Stimulated activated CD8-positive, alpha-beta memory T cell treated with anti-CD3 and anti-CD28 coated beads, Interleukin-15, amount 100 ng/mL, for 48 hours (primary cell): ENCODE data around the gene PPP1R12A.
"Not testable (repeated sequence)": the region's sequence is repeated elsewhere in the genome, so short reads cannot be mapped to it uniquely, and the experiment has no call there.

Experiments
- DNase-seq, 2 donors: peaks; one replicate each; pipeline ENCODE4 v3.0.0-alpha.2; 2020; ENCODE audit warnings: low read depth in 2 of 2

PPP1R12A gene

DNA sequence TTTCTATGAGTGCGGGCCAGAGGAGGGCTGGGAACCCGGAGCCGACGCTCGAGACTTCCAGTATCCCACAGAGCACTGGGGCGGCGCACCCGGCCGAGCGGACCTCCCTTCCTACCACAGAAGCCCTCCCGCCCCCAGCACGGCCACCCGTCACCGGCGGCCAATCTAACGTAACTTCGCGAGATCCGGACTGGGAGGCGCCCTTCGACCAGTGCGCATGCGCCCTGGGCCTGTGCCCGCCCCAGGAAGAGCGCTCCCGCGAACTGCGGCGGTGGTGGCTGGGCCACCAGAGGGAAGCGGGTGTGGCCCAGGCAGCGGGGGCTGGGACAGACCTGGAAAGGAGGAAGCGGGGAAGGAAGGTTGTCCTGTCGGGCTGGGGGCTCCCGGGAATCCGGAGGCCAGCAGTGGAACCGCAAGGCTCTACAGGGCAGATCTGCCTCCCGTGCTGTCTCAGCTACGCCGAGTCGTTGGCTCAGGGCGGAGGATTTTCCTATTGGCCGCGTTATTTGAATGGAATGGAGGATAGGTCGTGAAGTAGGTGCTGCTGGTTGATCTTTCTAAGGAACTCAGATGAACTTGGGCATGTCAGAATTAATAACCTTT, at the start of gene PPP1R12A:
TSS of gene PPP1R12A (minus strand) at position 77 of the 603 bp plus-strand sequence. CDS start 166 bp downstream, outside the sequence.
- peak; percentile 92 to 94 for DNase-seq

DNA sequence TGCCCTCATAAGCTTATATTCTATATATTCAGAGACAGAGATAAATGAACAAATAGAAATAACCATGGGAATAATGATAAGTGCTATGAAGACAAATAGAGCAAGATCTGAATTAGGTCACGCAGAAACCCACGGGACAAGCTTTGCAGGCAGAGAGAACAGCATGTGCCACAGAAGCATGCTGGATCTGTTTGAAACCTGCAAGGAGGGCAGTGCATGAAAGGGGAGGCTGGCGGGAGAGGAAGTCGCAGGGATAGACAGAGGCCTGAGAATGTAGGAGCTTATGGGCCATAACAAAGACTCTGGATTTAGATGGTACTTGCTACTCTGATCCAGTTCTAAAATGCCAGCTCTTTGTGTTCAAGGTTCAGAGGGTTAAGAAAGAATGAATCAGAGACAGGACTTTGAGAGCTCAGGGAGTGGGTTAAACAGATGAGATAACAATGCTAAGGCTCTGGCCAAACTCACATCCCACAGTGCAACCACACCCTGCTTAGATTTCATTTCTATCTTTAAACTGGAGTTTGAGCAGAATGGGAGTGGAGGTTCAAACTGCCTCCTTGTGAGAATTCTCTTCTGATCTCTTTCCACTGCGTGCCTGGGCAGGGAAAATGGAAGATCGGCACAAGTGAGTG, 49.2 kb upstream of the PPP1R12A start:
- no peak for DNase-seq

DNA sequence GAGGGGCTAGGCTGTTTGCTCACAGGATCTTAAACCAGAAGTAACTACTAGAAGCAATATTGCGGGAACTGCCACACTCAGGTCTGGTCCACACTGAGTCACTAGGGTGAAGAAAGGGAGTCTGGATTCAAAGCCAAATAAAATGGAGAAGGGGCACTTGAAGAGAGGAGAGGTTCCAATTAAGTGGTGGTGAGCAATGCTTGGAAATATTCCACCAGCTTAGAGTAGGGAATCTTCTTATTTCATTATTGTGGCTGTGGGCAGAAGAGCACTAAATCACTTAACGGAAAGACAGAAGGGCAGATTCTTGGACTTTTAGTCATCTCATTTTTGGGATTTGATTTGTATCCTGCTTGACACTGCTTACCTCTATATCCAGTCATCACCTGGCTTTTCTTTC, 48.6 kb upstream of the PPP1R12A start:
- no peak for DNase-seq

DNA sequence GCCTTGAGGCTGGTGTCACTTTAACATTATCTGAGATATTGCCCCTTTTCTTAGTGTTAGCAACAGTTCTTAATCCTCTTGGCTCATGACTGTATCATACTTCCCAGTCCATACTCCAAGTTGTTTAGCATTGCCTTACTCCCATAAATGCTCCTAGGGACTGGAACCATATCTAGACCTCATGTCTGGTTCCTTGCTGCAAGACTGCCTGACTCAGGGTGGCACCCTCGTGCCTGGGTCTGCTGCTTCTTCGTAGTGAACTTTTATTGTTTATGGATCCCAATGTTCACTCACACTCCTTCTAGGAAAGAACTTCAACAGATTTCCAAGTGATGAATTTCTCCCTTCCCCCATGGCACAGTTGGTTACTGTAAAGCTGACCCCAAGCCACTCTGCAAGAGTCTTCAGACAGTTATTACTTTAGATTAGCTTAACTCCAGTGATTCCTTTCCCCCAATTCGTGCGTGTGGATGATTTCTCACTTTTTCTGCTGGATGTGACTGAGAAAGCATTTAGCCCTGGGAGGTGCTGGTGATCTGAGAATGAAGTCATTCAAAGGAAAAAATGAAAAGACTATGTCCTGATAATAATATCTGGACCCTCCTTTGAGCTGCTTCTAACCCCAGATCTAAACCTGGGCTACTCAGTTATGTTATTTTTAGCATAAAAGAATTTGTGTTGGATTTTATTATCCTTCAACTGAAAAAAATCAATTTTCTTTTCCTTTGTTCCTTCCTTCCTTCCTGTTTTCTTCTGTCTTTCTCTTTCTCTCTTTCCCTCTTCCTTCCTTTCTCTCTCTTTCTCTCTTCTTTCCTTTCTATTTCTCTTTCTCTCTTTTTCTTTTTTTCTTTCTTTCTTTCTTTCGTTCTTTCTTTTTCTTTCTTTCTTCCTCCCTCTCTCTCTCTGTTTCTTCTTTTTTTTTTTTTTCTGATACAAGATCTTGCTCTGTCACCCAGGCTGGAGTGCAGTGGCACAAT, 47.5 kb upstream of the PPP1R12A start:
- DNase-seq = no peak

DNA sequence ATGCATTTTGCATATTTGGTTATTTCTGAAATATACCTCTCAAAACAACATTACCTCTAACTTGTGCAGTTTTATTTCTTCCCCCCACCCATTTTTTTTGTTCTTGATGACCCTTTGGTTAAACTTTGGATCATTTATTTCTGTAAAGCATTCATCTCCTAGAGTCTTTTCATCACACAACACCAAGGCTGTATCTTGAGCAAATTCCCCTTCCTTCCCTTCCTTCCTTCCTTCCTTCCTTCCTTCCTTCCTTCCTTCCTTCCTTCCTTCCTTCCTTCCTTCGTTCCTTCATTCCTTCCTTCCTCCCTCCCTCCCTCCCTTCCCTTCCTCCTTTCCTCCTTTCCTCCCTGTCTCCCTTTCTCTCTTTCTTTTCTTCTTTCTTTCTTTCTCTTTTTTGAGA, 43.8 kb upstream of the PPP1R12A start:
- DNase-seq = no peak

DNA sequence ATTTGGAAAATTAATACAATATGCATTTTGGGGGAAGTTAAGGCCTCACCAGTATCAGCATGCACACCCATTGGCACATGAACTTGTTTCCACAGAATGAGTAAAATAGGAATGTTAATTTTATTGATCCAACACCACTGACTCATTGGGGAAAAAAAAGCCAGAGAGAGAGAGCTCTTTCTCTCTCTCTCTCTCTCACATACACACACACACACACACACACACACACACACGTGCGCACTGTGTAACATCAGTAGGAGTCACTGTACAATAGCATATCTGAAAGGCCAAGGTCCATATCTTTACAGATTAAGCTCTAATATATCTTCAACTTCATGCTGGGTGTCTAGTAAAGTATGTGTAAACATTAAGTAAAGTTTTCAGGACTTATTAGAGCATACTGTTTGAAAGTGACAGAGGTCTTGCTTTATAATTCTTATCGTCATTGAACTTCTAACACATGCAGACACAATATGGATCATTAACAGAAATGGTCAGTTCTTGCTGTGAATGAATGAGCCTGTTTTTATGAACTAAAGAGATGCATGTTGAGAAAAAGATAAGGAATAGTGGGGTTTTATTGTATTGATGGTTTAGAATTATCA, 43.1 kb upstream of the PPP1R12A start:
- DNase-seq = not testable (repeated sequence)

DNA sequence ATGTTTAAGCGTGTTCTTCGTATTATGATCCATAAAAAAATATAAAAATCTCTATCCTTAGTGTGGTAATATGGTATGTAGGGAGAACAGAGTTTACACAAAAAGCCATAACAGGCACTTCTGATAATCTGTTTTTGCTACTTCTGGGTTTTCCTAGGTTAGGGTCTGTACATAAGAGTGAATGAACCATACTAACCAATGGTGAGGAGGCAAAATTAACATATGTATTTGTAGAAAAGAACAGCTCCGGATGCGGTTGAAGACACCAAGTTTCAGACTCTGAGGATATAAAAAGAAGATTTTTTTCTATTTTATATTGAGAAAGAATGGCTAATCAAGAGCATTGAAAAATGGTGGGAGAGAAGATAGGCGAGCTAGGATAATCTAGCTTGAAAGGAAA, 40.2 kb upstream of the PPP1R12A start:
- DNase-seq = no peak

DNA sequence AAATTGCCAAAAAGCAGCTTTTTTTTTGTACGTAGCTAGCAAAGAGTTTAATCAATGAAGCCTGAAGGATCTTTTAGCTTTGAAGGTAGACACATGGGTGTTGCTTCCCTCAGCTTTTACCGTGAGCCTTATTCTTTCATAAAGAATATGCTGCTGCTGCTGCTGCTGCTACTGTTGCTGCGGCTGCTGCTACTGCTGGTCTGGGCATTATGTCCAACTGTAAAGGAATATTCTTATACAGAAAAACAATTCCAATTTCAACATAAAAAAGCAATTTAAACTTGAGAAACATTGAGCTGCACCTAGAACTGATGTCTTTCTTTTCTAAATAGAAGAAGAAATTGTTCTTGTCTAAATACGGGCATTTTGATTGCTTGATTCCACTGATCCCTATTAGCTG, 38.9 kb upstream of the PPP1R12A start:
- DNase-seq = no peak

DNA sequence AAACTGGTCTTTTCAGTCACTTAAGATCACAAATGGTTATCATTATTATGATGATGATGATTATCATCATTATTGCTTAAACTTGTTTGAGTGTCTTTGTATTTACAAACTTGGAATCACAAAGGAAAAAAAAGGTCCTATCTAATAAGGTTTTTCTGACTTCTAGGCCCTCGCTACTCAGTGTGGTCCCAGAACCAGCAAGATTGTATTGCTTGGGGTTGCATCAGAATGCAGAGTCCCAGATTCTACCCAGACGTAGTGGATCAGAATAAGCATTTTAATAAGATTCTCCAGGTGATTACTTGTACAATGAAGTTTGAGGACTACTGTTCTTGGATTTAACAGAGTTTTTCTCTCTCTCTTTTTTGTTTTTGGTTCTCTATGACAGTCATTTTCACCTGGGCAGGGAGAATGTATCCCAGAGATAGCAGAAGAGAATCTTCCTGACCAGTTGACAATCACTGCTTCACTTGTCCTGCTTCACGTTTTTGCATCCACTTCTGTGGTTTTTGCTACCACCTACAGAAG, 29.3 kb upstream of the PPP1R12A start:
- no peak for DNase-seq

DNA sequence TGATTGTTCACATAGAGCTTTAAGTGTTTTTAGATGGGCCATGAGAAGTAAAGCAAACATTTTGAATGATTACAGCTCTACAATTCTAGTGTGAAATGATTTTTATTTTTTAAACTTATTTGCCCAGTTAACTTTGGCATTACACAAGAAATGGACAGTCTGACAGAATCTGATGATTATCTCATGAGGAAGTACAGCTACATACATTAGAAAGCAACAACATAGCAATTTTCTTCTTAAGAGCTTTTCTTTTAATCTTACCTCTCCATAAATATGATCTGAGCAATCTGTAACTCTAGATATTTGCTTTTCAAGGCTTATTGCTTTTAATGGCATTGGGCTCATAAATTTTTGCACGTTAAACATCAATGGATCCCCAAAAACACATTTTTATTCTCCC, 26.5 kb upstream of the PPP1R12A start:
- DNase-seq = no peak

DNA sequence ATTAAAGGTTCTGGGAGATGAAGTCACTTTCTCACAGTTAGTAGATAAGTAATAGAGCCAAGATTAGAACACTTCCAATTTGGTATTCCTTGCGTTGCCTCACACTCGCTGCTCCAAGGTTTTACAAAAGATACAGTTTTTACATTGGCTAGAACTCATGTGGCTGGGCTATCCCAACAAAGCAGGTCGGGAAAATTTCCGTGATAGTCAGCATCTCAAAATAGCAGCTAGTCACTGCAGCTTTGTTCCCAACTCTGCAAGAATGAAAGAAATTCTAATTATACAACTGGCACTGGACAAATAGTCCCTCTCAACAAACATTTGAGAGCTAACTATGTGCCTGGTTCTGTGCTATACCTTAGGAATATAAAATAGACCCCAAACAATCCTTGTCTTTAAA, 24.6 kb upstream of the PPP1R12A start:
- no peak for DNase-seq

DNA sequence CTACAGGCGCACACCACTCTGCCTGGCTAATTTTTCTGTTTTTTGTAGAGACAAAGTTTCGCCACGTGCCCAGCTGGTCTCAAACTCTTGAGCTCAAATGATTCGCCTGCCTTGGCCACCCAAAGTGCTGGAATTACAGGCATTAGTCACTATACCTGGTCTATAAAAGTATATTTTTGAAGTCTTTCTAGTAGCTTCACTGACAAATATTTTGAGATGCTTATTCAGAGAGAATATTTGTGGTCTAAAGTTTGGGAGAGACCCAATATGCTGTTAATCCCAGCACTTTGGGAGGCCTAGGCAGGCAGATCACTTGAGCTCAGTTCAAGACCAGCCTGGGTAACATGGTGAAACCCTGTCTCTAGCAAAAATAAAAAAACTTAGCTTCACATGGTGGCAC, 22.0 kb upstream of the PPP1R12A start:
- DNase-seq = no peak

DNA sequence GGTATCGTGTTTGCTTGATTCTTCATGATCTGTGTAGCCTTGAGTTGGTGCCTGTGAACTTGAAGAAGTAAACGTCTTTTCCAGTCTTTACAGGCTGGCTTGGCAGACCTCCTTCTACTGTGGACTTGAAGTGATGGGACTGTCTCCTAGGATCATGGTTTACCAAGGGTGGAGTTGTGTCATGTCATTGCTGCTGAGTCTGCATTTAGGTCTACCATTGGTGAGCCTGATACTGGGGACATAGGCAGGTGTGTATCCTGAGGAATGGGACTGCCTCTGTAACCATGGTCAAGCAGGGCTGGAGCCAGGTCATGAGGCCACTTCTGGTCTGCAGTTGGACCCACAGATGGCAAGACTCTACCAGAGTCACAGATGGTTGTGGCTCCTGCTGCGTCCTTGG, 20.7 kb upstream of the PPP1R12A start:
- no peak for DNase-seq

DNA sequence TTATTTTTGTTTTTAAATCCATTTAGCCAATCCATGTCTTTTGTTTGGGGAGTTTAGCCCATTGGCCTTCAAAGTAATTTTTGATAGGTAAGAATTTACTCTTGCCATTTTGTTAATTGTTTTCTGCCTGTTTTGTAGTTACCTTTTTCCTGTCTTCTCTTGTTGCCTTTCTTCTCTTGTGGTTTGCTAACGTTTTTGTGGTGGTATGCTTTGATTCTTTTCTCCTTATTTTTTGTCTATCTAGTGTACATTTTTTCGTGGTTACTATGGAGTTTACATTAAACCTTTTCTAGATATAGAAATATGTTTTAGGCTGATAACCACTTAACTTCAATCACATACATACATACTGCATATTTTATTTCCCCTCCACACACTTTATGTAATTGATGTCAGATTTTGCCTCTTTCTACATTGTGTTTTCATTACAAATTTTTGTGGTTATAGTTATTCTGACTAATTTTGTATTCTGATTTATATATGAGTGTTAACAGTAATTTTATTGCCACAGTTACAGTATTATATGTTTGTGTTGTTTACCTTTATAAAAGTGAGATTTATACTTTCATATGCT, 19.2 kb upstream of the PPP1R12A start:
- DNase-seq = no peak

DNA sequence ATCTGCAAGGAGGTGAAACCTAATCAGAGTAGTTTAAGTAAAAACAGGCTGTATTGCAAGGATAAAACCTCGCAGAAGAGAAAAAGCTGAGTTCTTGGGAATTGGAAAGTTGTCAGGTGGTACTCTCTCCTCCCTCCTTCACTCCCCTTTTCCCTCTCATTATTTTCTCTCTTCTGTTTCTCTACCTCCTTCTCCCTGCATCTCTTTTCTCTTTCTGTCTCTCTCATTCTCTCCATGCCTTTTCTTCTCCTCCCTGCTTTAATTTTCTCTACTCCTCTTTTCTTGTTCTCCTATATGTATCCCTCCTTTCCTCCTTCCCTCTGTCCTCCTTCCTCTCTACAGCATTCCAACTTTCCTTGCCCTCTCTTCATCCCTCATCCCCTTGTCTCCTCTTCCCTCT, 14.2 kb upstream of the PPP1R12A start:
- no peak for DNase-seq

DNA sequence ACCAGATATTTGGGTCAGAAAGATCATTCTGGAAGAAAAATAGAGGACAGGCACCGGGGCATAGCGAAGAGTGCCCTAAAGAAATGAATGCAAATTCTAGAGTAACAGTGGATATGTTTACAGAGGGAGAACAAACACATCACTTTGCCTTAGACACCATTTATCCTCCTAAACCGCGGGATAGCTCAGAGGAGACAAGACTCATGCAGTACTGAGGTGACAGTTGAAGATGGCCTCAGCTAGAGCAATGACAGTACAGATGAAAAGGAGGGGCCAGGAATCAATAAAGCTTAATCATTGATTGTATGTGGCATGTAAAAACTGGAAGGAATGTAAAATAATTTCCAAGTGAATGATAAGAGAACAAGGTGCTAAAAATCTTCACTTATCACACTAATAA, 10.5 kb upstream of the PPP1R12A start:
- no peak for DNase-seq

DNA sequence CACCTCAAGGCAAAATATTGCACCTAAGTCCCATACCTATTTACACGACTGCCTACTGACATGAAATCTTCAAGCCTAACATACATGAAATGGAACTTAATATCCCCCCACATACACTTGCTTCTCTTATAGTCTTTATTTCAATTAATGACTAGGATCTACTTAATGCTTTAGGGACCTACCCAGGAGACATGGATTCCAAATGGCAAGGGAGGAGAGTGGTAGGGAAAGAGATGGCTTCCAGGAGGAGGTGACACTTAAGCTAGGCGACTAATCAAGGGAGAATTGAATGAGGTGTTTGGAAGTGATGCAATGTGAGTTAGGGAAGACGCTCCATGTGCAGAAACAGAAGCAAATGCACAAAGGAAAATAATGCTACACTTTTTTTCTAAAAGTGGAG, 9.7 kb upstream of the PPP1R12A start:
- no peak for DNase-seq

DNA sequence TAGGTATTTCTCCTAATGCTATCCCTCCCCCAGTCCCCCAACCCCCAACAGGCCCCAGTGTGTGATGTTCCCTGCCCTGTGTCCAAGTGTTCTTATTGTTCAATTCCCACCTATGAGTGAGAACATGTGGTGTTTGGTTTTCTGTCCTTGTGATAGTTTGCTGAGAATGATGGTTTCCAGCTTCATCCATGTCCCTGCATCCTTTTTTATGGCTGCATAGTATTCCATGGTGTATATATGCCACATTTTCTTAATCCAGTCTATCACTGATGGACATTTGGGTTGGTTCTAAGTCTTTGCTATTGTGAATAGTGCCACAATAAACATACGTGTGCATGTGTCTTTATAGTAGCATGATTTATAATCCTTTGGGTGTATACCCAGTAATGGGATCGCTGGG, 7.9 kb upstream of the PPP1R12A start:
- DNase-seq = not testable (repeated sequence)

DNA sequence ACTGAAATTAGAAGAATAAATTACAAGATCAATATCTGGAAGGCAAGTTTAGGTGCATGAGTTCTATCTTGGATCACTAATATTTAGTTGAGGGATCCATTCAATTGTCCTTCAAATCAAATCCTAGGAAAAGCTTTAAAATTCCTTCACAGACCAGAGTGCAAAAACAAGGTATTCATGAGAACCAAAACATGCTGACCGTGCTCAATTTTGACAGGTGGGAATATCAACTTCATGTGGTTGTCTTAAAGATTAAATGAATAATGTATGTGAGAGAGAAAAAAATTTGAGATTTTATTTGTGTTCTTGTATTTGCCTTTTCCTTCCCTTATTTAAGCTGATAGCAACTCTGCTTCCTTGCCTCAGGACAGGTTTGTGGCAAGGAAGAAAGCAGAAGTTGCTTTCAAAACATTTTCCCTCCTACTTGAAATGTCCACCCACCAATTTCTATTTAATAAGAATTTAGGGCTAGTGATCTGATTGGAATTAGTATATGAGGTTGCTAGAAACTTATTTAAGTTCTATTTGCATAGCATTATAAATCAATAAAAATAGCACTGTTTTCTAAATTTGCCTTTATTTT, 4.9 kb upstream of the PPP1R12A start:
- no peak for DNase-seq

DNA sequence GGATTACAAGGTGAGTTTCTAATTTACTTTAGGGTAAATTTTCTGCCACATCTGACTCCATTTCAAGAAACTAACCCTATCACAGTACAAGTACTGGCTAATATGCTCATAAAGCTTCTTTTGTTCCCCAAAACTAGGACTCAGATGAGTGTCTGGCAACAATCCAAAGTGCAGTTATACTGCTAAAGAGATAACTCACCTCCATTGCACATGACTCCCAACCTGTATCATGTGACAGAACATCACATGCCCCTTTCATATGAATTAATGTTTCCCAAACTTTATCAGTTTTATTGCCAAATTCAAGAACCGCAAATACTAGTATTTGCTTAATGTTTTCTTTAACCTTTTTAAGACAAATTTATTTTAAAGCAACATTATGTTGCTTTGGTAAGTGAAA, 3.9 kb upstream of the PPP1R12A start:
- DNase-seq = no peak

DNA sequence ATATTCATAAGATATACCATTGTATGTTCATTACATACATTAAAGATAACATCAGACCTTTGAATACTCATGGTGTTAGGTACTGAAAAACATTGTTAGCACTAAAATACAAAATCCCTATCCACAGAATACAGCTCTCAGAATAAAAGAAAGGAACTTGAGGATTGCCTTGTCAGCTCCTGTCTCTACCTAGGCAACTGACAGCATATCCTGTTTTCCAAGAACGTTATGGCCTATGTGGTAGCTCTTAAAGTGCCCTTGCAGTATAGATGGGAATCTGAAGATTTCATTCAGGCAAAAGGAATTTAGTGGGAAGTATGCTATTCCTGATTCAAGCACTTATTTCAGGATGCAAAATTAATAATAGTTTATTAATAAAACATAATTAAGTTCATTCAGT, 1.8 kb upstream of the PPP1R12A start:
- no peak for DNase-seq
